OCI-LY1 (cell line): Measurements from ENCODE around the gene ACE.

ENCODE experiments used
- EZH2 ChIP-seq: fragments of 200-600 bp; sonication (generic), shearing (Covaris generic); IDR thresholded peaks from 2 replicates; pipeline ENCODE4 v1.8.0; 2017; ENCODE audit warnings: borderline replicate concordance, mixed run types, mild to moderate bottlenecking, antibody characterized with exemption, low read length, moderate library complexity, mixed read lengths
- TF ChIP-seq, protein P1 (sequence below): fragments of 200-600 bp; sonication (generic), shearing (Covaris generic); IDR thresholded peaks from 2 replicates; pipeline ENCODE4 v1.5.1; 2017; ENCODE audit warnings: mild to moderate bottlenecking, antibody characterized with exemption, low read length, moderate library complexity, mixed read lengths

DNA sequence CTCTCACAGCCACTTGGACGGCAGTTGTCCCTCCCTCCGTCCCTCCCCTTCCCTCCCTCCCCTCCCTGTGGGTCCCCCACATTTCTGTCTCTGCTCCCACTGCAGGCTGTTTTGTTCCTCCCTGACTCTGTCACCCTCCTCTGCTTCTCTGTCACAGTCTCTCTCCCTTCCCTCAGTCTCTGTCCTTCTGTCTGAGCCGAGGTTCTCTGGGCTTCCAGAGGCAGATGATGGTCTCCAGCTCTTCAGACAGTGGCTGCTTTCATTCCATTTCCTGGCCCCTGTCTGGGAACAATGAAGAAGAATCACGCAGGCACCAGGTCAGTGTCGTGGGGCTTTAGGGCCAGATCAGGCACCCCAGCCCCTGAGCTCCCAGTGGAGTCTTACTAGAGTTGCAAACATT, 21.9 kb upstream of the ACE start:
- TF ChIP-seq, protein P1, sequence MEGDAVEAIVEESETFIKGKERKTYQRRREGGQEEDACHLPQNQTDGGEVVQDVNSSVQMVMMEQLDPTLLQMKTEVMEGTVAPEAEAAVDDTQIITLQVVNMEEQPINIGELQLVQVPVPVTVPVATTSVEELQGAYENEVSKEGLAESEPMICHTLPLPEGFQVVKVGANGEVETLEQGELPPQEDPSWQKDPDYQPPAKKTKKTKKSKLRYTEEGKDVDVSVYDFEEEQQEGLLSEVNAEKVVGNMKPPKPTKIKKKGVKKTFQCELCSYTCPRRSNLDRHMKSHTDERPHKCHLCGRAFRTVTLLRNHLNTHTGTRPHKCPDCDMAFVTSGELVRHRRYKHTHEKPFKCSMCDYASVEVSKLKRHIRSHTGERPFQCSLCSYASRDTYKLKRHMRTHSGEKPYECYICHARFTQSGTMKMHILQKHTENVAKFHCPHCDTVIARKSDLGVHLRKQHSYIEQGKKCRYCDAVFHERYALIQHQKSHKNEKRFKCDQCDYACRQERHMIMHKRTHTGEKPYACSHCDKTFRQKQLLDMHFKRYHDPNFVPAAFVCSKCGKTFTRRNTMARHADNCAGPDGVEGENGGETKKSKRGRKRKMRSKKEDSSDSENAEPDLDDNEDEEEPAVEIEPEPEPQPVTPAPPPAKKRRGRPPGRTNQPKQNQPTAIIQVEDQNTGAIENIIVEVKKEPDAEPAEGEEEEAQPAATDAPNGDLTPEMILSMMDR: no peak
- no peak for TF ChIP-seq EZH2
